K562 treated with DMSO at 1 percent for 24 hours (cell line): Measurements from ENCODE around the gene ADGRL1. TPM values are rescaled to one million over a fixed set of nuclear protein-coding genes. Genes with fewer than 3 reads are reported as not detected.

ENCODE experiments used
- total RNA-seq: library from RNA; unstranded; fragments of 300-600 nt; gene quantifications from 2 replicates; pipeline ENCODE4 v1.2.3, GENCODE V29; 2022; ENCODE audit warnings: low read depth; ENCODE audit not compliant: insufficient read depth

The ADGRL1 gene
- total RNA-seq: 23.0 and 26.8 TPM in 2 replicates

GRCh38 chr19:14205452-14206287 is at the start of gene ADGRL1:
ADGRL1 (minus strand) TSS chr19:14206169; CDS start chr19:14183602, 22,567 bp downstream.

GRCh38 chr19:14136509-14137281 is 69.3 kb downstream of the ADGRL1 start, which contains the start of gene ASF1B:
ASF1B (minus strand) TSS chr19:14136589; CDS start chr19:14136456, 133 bp downstream.

GRCh38 chr19:14117668-14118164 is 88.3 kb downstream of the ADGRL1 start, which contains the start of gene PRKACA:
PRKACA (minus strand) TSS chr19:14117762; CDS start chr19:14117547, 215 bp downstream.

Other genes with a start within 250 kb of the ADGRL1 start
- gene RFX1, start 199.8 kb downstream of the ADGRL1 start, total RNA-seq: 16.8 and 17.3 TPM in 2 replicates
- not detected in 2 replicates for gene RLN3, start 178.0 kb downstream of the ADGRL1 start, total RNA-seq
- gene IL27RA, start 174.4 kb downstream of the ADGRL1 start, total RNA-seq: 14.0 and 16.1 TPM in 2 replicates
- gene PALM3, start 144.1 kb downstream of the ADGRL1 start, total RNA-seq: 4.6 and 4.8 TPM in 2 replicates
- gene MISP3, start 133.4 kb downstream of the ADGRL1 start, total RNA-seq: 3.4 and 5.9 TPM in 2 replicates
- gene C19orf67, start 120.4 kb downstream of the ADGRL1 start, total RNA-seq: 2.2 TPM in 1 of 2 replicates, not detected in the other
- 53.7 and 55.6 TPM in 2 replicates for gene SAMD1, start 115.4 kb downstream of the ADGRL1 start, total RNA-seq
- gene PRKACA, start 88.4 kb downstream of the ADGRL1 start, total RNA-seq: 116 and 118 TPM in 2 replicates
- gene ASF1B, start 69.6 kb downstream of the ADGRL1 start, total RNA-seq: 219 and 265 TPM in 2 replicates
- 48.8 and 52.1 TPM in 2 replicates for gene ADGRE5, start 175.3 kb upstream of the ADGRL1 start, total RNA-seq
- gene DDX39A, start 213.2 kb upstream of the ADGRL1 start, total RNA-seq: 195 and 215 TPM in 2 replicates
- 366 and 368 TPM in 2 replicates for gene PKN1, start 227.1 kb upstream of the ADGRL1 start, total RNA-seq